AG08395 (cell line): ENCODE measurements around the gene NR1D1.
A peak's percentile ranks its signal among the peaks of the same experiment; 100 is the strongest.

Experiments
- DNase-seq: peaks from one replicate; pipeline ENCODE4 v3.0.0; 2012; ENCODE audit warnings: mixed read lengths, low spot score

NR1D1 gene

GRCh38 chr17:40111221-40112128 lies 11.1 kb upstream of the NR1D1 start:
- peak; percentile 89 for DNase-seq

GRCh38 chr17:40110026-40110845 lies 9.8 kb upstream of the NR1D1 start:
- no peak for DNase-seq

- DNase-seq = no peak
Measured at GRCh38 chr17:40108970-40109824, 8.8 kb upstream of the NR1D1 start.

GRCh38 chr17:40107522-40108174 lies 7.3 kb upstream of the NR1D1 start:
- DNase-seq = no peak

- DNase-seq = no peak
Measured at GRCh38 chr17:40106760-40107521, 6.6 kb upstream of the NR1D1 start.

GRCh38 chr17:40105861-40106759 lies 5.7 kb upstream of the NR1D1 start:
- no peak for DNase-seq

GRCh38 chr17:40104594-40105486 lies 4.5 kb upstream of the NR1D1 start:
- no peak for DNase-seq

- DNase-seq = no peak
Measured at GRCh38 chr17:40103688-40104087, 3.3 kb upstream of the NR1D1 start.

- DNase-seq = no peak
Measured at GRCh38 chr17:40103071-40103661, 2.8 kb upstream of the NR1D1 start.

- no peak for DNase-seq
Measured at GRCh38 chr17:40101367-40102210, 1.2 kb upstream of the NR1D1 start.

GRCh38 chr17:40100669-40101366 lies 429 bp upstream of the NR1D1 start:
- peak; percentile 98 for DNase-seq

- DNase-seq = no peak
Measured at GRCh38 chr17:40099619-40100418, 570 bp downstream of the NR1D1 start.

- DNase-seq = peak; percentile 99
Measured at GRCh38 chr17:40098846-40099618, 1.4 kb downstream of the NR1D1 start.

GRCh38 chr17:40097931-40098845 lies 2.2 kb downstream of the NR1D1 start:
- DNase-seq = peak; percentile 52
